HL-60 (cell line): Measurements from ENCODE around the gene MAEA.

Source experiments
- GABPA ChIP-seq: IDR thresholded peaks from 2 replicates; pipeline ENCODE4 v1.6.1; 2012; ENCODE audit warnings: low read depth
- POLR2AphosphoS5 ChIP-seq: IDR thresholded peaks from 2 replicates; pipeline ENCODE4 v1.6.1; 2012; ENCODE audit warnings: low read depth
- REST ChIP-seq: IDR thresholded peaks from 2 replicates; pipeline ENCODE4 v1.6.1; 2012; ENCODE audit warnings: low read depth; ENCODE audit not compliant: insufficient replicate concordance
- TF ChIP-seq, protein P1 (sequence below): IDR thresholded peaks from one replicate; pipeline ENCODE4 v1.5.1; 2011; ENCODE audit warnings: low read length, control low read depth, inconsistent platforms; ENCODE audit not compliant: insufficient read depth

GRCh38 chr4:1338752-1339414 lies 49.2 kb downstream of the MAEA start:
- no peak; the same call in 1 of the 2 replicates for TF ChIP-seq POLR2AphosphoS5
- TF ChIP-seq GABPA: no peak
- TF ChIP-seq, protein P1, sequence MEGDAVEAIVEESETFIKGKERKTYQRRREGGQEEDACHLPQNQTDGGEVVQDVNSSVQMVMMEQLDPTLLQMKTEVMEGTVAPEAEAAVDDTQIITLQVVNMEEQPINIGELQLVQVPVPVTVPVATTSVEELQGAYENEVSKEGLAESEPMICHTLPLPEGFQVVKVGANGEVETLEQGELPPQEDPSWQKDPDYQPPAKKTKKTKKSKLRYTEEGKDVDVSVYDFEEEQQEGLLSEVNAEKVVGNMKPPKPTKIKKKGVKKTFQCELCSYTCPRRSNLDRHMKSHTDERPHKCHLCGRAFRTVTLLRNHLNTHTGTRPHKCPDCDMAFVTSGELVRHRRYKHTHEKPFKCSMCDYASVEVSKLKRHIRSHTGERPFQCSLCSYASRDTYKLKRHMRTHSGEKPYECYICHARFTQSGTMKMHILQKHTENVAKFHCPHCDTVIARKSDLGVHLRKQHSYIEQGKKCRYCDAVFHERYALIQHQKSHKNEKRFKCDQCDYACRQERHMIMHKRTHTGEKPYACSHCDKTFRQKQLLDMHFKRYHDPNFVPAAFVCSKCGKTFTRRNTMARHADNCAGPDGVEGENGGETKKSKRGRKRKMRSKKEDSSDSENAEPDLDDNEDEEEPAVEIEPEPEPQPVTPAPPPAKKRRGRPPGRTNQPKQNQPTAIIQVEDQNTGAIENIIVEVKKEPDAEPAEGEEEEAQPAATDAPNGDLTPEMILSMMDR: no peak
- no peak for TF ChIP-seq REST
